Left cardiac atrium (tissue), 4 donors: Measurements from ENCODE around the gene TBPL1. TPM values are rescaled to one million over a fixed set of nuclear protein-coding genes. Genes with fewer than 3 reads are reported as not detected.
"Not testable (repeated sequence)": the region's sequence is repeated elsewhere in the genome, so short reads cannot be mapped to it uniquely, and the experiment has no call there.

Source experiments
- ATAC-seq, 2 donors: fragments of 200-7000 bp; cut with Tn5 transposase; one replicate each; pipeline ENCODE4 v1.9.1; 2020; ENCODE audit warnings: mild to moderate bottlenecking in 2 of 2, moderate library complexity in 2 of 2
- DNase-seq: peaks from one replicate; pipeline ENCODE4 v3.0.0-alpha.2; 2020
- intact Hi-C, 2 donors: fragments of 100-400 bp; cut with DNase I; formaldehyde crosslinking; loops; one replicate each; pipeline versions ENCODE4 v1.14.1 to v1.15.1; 2022 to 2023
- long read RNA-seq: library from polyadenylated mRNA; unstranded; transcript quantifications from one replicate; pipeline ENCODE4 v2.0.0, GENCODE V29; 2021
- total RNA-seq, 2 donors: library from RNA; stranded (reverse); fragmentation: NEBNext Ultra II Directional; extraction: Animal tissue kit (Norgen Biotek cat#: 25700); gene quantifications; one replicate each; pipeline ENCODE4 v1.2.1, GENCODE V29; 2021
- donor health status: DM: no; HTN: yes; CAD: no.
- donor health status: DM: no; HTN: yes; CAD: no; lungs with severe emphysema.
- donor health status: DM: yes; HTN: yes; CAD: no.
- donor health status: Dilated cardiomyopathy.

Gene TBPL1
- total RNA-seq = 10 to 100 TPM; 17.8 to 22.8 TPM
- long read RNA-seq, full-length matches to known transcripts = 33 of 37 reads
- long read RNA-seq, partial matches to known transcripts = 0 of 37 reads
- long read RNA-seq, other reads (novel, unspliced or antisense) = 4 of 37 reads

- peak; percentile 94 to 98 for ATAC-seq
- peak; percentile 97 for DNase-seq
- intact Hi-C loops = no loop called here
Observed at GRCh38 chr6:133952815-133953633, at the start of gene TBPL1. TBPL1 (plus strand) TSS chr6:133953224; CDS start chr6:133980126, 26,902 bp downstream.

- ATAC-seq (no peak), DNase-seq (no peak)
- intact Hi-C loops = no loop called here
Observed at GRCh38 chr6:133903855-133904254, 49.2 kb upstream of the TBPL1 start.

GRCh38 chr6:133906050-133906449, 47.0 kb upstream of the TBPL1 start:
- intact Hi-C loops = no loop called here
- DNase-seq (no peak), ATAC-seq (peak in 1 of 2 donors; percentile 38)

- intact Hi-C loops = loop anchor here in 1 of 2 donors (2.0 to 10.0 kb wide), 3 partner anchors 79 to 1082 kb away; no protein-coding TSS in a partner anchor
- DNase-seq (peak; percentile 92), ATAC-seq (peak; percentile 85 to 91)
Observed at GRCh38 chr6:133916650-133917151, 36.3 kb upstream of the TBPL1 start.

- intact Hi-C loops = loop anchor here in 1 of 2 donors (2.0 to 10.0 kb wide), 3 partner anchors 80 to 1083 kb away; no protein-coding TSS in a partner anchor
- no peak for ATAC-seq
- DNase-seq = no peak
Observed at GRCh38 chr6:133917781-133918180, 35.2 kb upstream of the TBPL1 start.

GRCh38 chr6:133918208-133918930, 34.7 kb upstream of the TBPL1 start:
- no peak for DNase-seq
- intact Hi-C loops = loop anchor here in 1 of 2 donors (5.0 to 10.0 kb wide), 2 partner anchors 81 to 1084 kb away; no protein-coding TSS in a partner anchor
- no peak for ATAC-seq

- DNase-seq (no peak), ATAC-seq (no peak)
- intact Hi-C loops = loop anchor here in 1 of 2 donors (5.0 to 10.0 kb wide), 2 partner anchors 82 to 1085 kb away; no protein-coding TSS in a partner anchor
Observed at GRCh38 chr6:133919362-133919761, 33.7 kb upstream of the TBPL1 start.

- intact Hi-C loops = loop anchor here in 1 of 2 donors (10.0 kb wide), 1 partner anchor 143 kb away; no protein-coding TSS in a partner anchor
- peak; percentile 52 to 60 for ATAC-seq
- DNase-seq = peak; percentile 72
Observed at GRCh38 chr6:133921249-133921859, 31.7 kb upstream of the TBPL1 start.

- peak; percentile 34 for DNase-seq
Observed at GRCh38 chr6:133923938-133924593, 29.0 kb upstream of the TBPL1 start.

GRCh38 chr6:133931221-133931620, 21.8 kb upstream of the TBPL1 start:
- DNase-seq, intact Hi-C loops, ATAC-seq: not testable (repeated sequence)

More at GRCh38 chr6:133923938-133924593, 29.0 kb upstream of the TBPL1 start:
- intact Hi-C loops = loop anchor here (2.0 to 10.0 kb wide), 2 partner anchors 141 to 173 kb away; no protein-coding TSS in a partner anchor
- ATAC-seq = peak; percentile 92 to 95

GRCh38 chr6:133936352-133936751, 16.7 kb upstream of the TBPL1 start:
- DNase-seq, ATAC-seq, intact Hi-C loops: not testable (repeated sequence)

- DNase-seq (no peak), ATAC-seq (no peak)
- intact Hi-C loops = no loop called here
Observed at GRCh38 chr6:133937909-133938308, 15.1 kb upstream of the TBPL1 start.

- no peak for ATAC-seq
- intact Hi-C loops = no loop called here
- no peak for DNase-seq
Observed at GRCh38 chr6:133938533-133938932, 14.5 kb upstream of the TBPL1 start.

- intact Hi-C loops = no loop called here
- no peak for DNase-seq
- ATAC-seq = no peak
Observed at GRCh38 chr6:133939778-133940667, 13.0 kb upstream of the TBPL1 start.

GRCh38 chr6:133945158-133945557, 7.9 kb upstream of the TBPL1 start:
- intact Hi-C loops = no loop called here
- DNase-seq (no peak), ATAC-seq (no peak)

GRCh38 chr6:133947302-133947900, 5.6 kb upstream of the TBPL1 start:
- no peak for ATAC-seq
- intact Hi-C loops = no loop called here

GRCh38 chr6:133948472-133948871, 4.6 kb upstream of the TBPL1 start:
- no peak for ATAC-seq

More at GRCh38 chr6:133947302-133947900, 5.6 kb upstream of the TBPL1 start:
- DNase-seq = no peak

More at GRCh38 chr6:133948472-133948871, 4.6 kb upstream of the TBPL1 start:
- DNase-seq = no peak
- intact Hi-C loops = no loop called here
